Colonic mucosa (tissue), 4 donors: ENCODE results near the gene CCNF. TPM values are rescaled to one million over a fixed set of nuclear protein-coding genes. Genes with fewer than 3 reads are reported as not detected.
"Not testable (repeated sequence)": the region's sequence is repeated elsewhere in the genome, so short reads cannot be mapped to it uniquely, and the experiment has no call there.

Experiments used
- DNase-seq: peaks from one replicate; pipeline ENCODE4 v3.0.0-alpha.2; 2020
- H3K27ac ChIP-seq: fragments of 200-600 bp; one replicate; pipeline ENCODE4 v1.8.0; 2021
- H3K27me3 ChIP-seq: fragments of 200-600 bp; one replicate; pipeline ENCODE4 v1.8.0; 2021
- H3K36me3 ChIP-seq: fragments of 200-600 bp; one replicate; pipeline ENCODE4 v1.8.0; 2021
- H3K4me1 ChIP-seq: fragments of 200-600 bp; one replicate; pipeline ENCODE4 v1.8.0; 2021; ENCODE audit warnings: mild to moderate bottlenecking
- H3K4me3 ChIP-seq: fragments of 200-600 bp; one replicate; pipeline ENCODE4 v1.8.0; 2021
- H3K9ac ChIP-seq, 2 donors: one replicate each; pipeline ENCODE4 v1.7.0; 2013; ENCODE audit warnings: control low read depth in 2 of 2, low read depth in 2 of 2, low read length in 2 of 2
- H3K9me3 ChIP-seq: fragments of 200-600 bp; one replicate; pipeline ENCODE4 v1.8.0; 2021
- intact Hi-C: fragments of 100-400 bp; cut with DNase I; formaldehyde crosslinking; loops from one replicate; pipeline ENCODE4 v1.14.1; 2022
- total RNA-seq, 2 donors: library from RNA; stranded (reverse); fragmentation: NEBNext Ultra II Directional in 1 of 2; extraction: Animal tissue kit (Norgen Biotek cat#: 25700) in 1 of 2; gene quantifications; one replicate each; pipeline ENCODE4 v1.2.1, GENCODE V29; 2021
- TF ChIP-seq, protein P1 (sequence below): fragments of 200-600 bp; IDR thresholded peaks from one replicate; pipeline ENCODE4 v1.8.0; 2022; ENCODE audit warnings: antibody characterized with exemption, mild to moderate bottlenecking
- donor health status: healthy.
- donor health status: DM: no; HTN: no; CAD: no.
- donor health status: DM: no; HTN: no; CAD: no.

CCNF gene
- total RNA-seq, 2 donors from 2014 or later, result 8.6 to 38.2 TPM

DNA sequence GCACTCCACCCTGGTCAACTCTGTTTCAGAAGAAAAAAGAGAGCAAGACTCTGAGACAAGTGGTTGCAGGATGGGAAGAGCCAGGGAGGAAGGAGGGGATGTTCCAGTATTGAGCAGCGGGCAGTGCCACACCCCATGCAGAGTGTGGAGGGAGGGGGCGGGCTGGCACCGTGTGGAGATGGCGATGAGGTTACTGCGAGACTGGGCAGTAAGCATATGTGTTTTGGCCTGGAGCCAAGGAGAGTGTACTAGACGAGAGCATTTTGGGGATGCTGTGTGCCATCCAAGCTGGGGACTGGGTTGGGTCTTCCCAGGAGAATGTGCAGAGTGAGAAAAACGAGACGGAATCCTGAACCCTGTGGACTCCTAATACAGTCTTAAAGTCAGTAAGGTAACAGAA, 49.0 kb downstream of the CCNF start:
- TF ChIP-seq, protein P1, sequence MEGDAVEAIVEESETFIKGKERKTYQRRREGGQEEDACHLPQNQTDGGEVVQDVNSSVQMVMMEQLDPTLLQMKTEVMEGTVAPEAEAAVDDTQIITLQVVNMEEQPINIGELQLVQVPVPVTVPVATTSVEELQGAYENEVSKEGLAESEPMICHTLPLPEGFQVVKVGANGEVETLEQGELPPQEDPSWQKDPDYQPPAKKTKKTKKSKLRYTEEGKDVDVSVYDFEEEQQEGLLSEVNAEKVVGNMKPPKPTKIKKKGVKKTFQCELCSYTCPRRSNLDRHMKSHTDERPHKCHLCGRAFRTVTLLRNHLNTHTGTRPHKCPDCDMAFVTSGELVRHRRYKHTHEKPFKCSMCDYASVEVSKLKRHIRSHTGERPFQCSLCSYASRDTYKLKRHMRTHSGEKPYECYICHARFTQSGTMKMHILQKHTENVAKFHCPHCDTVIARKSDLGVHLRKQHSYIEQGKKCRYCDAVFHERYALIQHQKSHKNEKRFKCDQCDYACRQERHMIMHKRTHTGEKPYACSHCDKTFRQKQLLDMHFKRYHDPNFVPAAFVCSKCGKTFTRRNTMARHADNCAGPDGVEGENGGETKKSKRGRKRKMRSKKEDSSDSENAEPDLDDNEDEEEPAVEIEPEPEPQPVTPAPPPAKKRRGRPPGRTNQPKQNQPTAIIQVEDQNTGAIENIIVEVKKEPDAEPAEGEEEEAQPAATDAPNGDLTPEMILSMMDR, result no peak
- Histone ChIP-seq H3K36me3 (no peaks in the 10 kb centered on the region), H3K4me1 (peaks cover 13% of the 10 kb centered on the region), H3K27ac (no peak overlapping the region), H3K4me3 (no peak overlapping the region), H3K9me3 (no peaks in the 10 kb centered on the region), H3K27me3 (peaks cover 4% of the 10 kb centered on the region), H3K9ac (no peak overlapping the region)
- intact Hi-C loops, result no loop called here
- no peak for DNase-seq

DNA sequence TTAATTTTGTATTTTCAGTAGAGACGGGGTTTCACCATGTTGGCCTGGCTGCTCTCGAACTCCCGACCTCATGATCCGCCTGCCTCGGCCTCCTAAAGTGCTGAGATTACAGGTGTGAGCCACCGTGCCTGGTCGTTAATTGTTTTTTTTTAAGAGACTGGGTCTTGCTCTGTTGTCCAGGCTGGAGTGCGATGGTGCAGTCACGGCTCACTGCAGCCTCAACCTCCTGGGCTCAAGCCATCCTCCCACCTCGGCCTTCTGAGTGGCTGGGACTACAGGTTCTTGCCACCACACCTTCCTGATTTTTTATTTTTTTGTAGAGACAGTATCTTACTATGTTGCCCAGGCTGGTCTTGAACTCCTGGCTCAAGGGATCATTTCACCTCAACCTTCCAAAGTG, 50.7 kb downstream of the CCNF start:
- intact Hi-C loops, DNase-seq, H3K4me3 ChIP-seq, H3K36me3 ChIP-seq, H3K9ac ChIP-seq, H3K27me3 ChIP-seq, H3K27ac ChIP-seq, H3K9me3 ChIP-seq: not testable (repeated sequence)
- peaks cover 10% of the 10 kb centered on the region for H3K4me1 ChIP-seq

DNA sequence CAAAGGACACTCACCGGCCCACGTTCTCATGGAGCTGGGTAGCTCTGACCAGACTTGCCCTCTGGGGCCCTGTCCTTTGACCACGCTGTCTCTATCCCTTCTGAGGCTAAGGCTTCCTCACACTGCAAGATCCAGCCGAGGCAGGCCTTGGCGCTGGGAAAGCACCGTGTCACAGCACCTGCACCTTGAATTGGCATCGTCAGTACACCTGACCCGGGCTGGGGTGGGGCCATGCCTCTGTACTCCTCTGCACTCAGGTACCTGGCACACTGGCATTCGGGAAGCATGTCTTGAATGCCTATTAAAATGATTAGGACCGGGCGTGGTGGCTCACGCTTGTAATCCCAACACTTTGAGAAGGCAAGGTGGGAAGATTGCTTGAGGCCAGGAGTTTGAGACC, 51.7 kb downstream of the CCNF start:
- Histone ChIP-seq H3K4me3 (no peak overlapping the region), H3K9me3 (no peaks in the 10 kb centered on the region), H3K9ac (peak overlapping the region in 1 of 2 donors; percentile 1), H3K36me3 (no peaks in the 10 kb centered on the region), H3K4me1 (peaks cover 7% of the 10 kb centered on the region), H3K27ac (no peak overlapping the region), H3K27me3 (no peaks in the 10 kb centered on the region)
- intact Hi-C loops, result no loop called here
- TF ChIP-seq, protein P1, result no peak
- DNase-seq, result peak; percentile 84

DNA sequence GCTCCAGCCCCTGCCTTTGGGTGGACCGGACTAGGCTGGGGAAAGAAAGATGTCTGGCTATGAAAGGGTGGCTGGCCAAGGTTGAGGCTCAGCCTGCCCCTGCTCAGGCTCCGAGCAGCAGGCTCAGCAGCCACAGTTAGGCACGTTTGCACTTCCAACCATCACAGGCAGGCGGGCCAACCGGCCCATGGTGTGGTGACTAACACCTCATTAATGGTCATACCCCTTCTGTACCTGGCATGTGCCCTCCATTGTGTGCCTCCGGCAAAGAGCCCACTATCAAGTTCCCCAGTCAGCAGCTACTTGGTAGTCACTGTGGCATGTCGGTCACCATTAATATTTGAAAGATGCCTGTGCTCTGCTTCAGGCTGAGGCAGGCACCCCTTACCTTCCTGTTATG, 52.4 kb downstream of the CCNF start:
- no peak for DNase-seq
- TF ChIP-seq, protein P1, result no peak
- Histone ChIP-seq H3K27me3 (no peaks in the 10 kb centered on the region), H3K36me3 (no peaks in the 10 kb centered on the region), H3K27ac (no peak overlapping the region), H3K9me3 (no peaks in the 10 kb centered on the region), H3K9ac (peak overlapping the region in 1 of 2 donors; percentile 15), H3K4me1 (peaks cover 4% of the 10 kb centered on the region), H3K4me3 (no peak overlapping the region)
- intact Hi-C loops, result no loop called here

DNA sequence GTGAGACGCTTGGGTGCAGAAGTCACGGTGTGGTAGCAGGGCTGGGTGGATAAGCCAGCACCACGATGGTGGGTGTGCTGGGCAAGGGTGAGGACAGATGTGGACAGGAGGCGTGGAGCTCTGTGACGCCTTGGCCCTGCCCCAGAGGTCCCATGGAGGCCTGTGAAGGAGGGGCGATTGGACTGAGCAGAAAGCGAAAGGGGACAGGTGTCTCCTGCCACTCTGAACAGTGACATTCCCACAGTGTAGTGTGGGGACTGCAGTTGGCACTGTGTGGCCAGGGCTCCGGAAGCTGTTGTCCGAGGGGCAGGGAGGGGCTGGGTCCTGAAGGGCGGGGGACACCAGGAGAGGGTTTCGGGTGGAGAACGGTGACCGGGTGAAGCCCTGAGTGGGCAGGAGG, 53.0 kb downstream of the CCNF start:
- Histone ChIP-seq H3K27me3 (no peaks in the 10 kb centered on the region), H3K4me3 (no peak overlapping the region), H3K4me1 (peaks cover 4% of the 10 kb centered on the region), H3K36me3 (no peaks in the 10 kb centered on the region), H3K27ac (peak overlapping the region; percentile 27), H3K9me3 (no peaks in the 10 kb centered on the region), H3K9ac (no peak overlapping the region)
- intact Hi-C loops, result no loop called here
- TF ChIP-seq, protein P1, result no peak
- DNase-seq, result no peak

DNA sequence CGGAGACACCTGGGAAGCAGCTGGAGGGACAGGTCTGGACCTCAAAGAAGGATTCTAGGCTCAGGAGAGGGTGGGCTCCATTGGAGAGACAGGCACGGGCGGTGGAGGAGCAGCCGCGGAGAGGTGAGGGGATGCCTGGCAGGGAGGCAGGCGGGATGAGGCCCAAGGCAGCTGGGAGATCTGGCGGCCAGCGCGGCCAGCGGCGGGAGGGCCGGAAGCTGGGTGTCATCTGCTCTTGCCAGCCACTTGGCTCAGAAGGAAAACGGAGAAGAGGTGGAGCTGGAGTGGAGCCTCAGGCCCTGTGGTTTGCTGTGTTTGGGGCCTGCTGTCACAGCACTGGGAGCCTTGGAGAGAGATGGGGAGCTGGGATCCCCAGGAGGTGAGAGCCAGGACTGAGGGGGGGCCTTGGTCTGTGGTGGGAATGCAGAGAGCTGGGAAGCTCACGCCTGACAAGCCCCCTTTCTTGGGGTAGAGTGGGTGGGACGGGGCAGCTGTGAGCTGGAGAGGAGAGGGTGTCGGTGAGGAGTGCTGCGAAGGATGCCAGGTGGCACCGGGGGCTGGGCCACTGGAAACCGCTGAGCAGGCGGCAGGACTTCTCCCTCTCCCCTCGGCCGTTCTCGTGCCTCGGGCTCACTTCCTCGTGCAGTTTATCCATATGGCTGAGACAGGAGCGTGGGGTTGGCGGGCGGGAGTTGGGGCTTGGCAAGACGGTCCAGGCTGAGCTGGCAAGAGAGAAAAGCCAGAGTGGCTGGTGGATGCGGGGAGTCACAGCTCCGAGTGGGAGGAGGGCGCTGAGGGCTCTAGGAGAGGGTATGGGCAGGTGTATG, 53.7 kb downstream of the CCNF start:
- DNase-seq, result no peak
- peak overlapping the region; percentile 26 to 56 for H3K9ac ChIP-seq

More for the DNA sequence above, 53.7 kb downstream of the CCNF start:
- Histone ChIP-seq H3K9me3 (no peaks in the 10 kb centered on the region), H3K27me3 (no peaks in the 10 kb centered on the region), H3K36me3 (no peaks in the 10 kb centered on the region), H3K4me3 (no peak overlapping the region), H3K27ac (peak overlapping the region; percentile 27), H3K4me1 (peaks cover 4% of the 10 kb centered on the region)
- TF ChIP-seq, protein P1, result no peak
- intact Hi-C loops, result no loop called here
